Natural killer cell (primary cell): ENCODE measurements around the gene C6orf15. TPM values are rescaled to one million over a fixed set of nuclear protein-coding genes. Genes with fewer than 3 reads are reported as not detected.

ENCODE experiments used
- ATAC-seq, 3 donors: fragments of 150-1000 bp in 2 of 3; fragments of 200-7000 bp in 1 of 3; cut with Tn5 transposase; 1 replicate in 1 of 3; 2 replicates in 2 of 3; pipeline ENCODE4 v1.10.0; 2021; ENCODE audit warnings: mild to moderate bottlenecking in 2 of 3, moderate library complexity in 2 of 3
- DNase-seq, 2 donors: peaks; one replicate each; pipeline versions ENCODE4 v3.0.0 to v3.0.0-alpha.2; 2013 to 2021; ENCODE audit warnings: mixed read lengths in 1 of 2
- H3K27ac ChIP-seq: one replicate; pipeline ENCODE4 v1.5.1; 2013; ENCODE audit warnings: mild to moderate bottlenecking, low read length
- H3K27me3 ChIP-seq: one replicate; pipeline ENCODE4 v1.6.1; 2013; ENCODE audit warnings: low read length; ENCODE audit not compliant: control insufficient read depth, insufficient read depth
- H3K36me3 ChIP-seq: one replicate; pipeline ENCODE4 v1.6.1; 2013; ENCODE audit warnings: low read length; ENCODE audit not compliant: control insufficient read depth, insufficient read depth
- H3K4me1 ChIP-seq: one replicate; pipeline ENCODE4 v1.6.1; 2013; ENCODE audit warnings: low read length; ENCODE audit not compliant: control insufficient read depth, insufficient read depth
- H3K4me3 ChIP-seq: one replicate; pipeline ENCODE4 v1.5.1; 2013; ENCODE audit warnings: low read length
- H3K9me3 ChIP-seq: one replicate; pipeline ENCODE4 v1.6.1; 2013; ENCODE audit warnings: low read length; ENCODE audit not compliant: control insufficient read depth, insufficient read depth
- H3K27ac Mint-ChIP-seq, 2 donors: one replicate each; pipeline ENCODE4 v1.8.0; 2022; ENCODE audit warnings: mild to moderate bottlenecking in 2 of 2, mixed read lengths in 2 of 2, moderate library complexity in 1 of 2
- H3K27me3 Mint-ChIP-seq, 2 donors: one replicate each; pipeline ENCODE4 v1.8.0; 2022; ENCODE audit warnings: low read depth in 2 of 2, mixed read lengths in 2 of 2
- H3K36me3 Mint-ChIP-seq: one replicate; pipeline ENCODE4 v1.8.0; 2022; ENCODE audit warnings: mixed read lengths
- H3K4me1 Mint-ChIP-seq, 2 donors: one replicate each; pipeline ENCODE4 v1.8.0; 2022; ENCODE audit warnings: mixed read lengths in 2 of 2
- H3K4me3 Mint-ChIP-seq: one replicate; pipeline ENCODE4 v1.8.0; 2022; ENCODE audit warnings: mild to moderate bottlenecking, moderate library complexity, mixed read lengths
- H3K9me3 Mint-ChIP-seq, 2 donors: one replicate each; pipeline ENCODE4 v1.8.0; 2022; ENCODE audit warnings: mixed read lengths in 2 of 2
- WGBS: methylation state at CpG from one replicate; pipeline ENCODE4 v1.1.7; 2013; ENCODE audit warnings: missing lambda C conversion rate; ENCODE audit not compliant: insufficient coverage; 5-methylcytosine and 5-hydroxymethylcytosine counted together
- intact Hi-C: fragments of 100-400 bp; cut with micrococcal nuclease; formaldehyde crosslinking; loops from one replicate; pipeline ENCODE4 v1.14.2; 2022
- total RNA-seq, 4 donors: library from RNA; stranded (reverse); fragments of 120-200 nt in 1 of 4; gene quantifications; one replicate each; pipeline versions ENCODE4 v1.2.3 to v1.2.4, GENCODE V29; 2013 to 2022
- TF ChIP-seq, protein P1 (sequence below): fragments of 200-600 bp; IDR thresholded peaks from one replicate; pipeline ENCODE4 v1.8.0; 2022; ENCODE audit warnings: antibody characterized with exemption

The C6orf15 gene
- total RNA-seq, 3 donors from 2014 or later (not counting 1 experiment from before 2014, with no cell fraction given) = not detected

DNA sequence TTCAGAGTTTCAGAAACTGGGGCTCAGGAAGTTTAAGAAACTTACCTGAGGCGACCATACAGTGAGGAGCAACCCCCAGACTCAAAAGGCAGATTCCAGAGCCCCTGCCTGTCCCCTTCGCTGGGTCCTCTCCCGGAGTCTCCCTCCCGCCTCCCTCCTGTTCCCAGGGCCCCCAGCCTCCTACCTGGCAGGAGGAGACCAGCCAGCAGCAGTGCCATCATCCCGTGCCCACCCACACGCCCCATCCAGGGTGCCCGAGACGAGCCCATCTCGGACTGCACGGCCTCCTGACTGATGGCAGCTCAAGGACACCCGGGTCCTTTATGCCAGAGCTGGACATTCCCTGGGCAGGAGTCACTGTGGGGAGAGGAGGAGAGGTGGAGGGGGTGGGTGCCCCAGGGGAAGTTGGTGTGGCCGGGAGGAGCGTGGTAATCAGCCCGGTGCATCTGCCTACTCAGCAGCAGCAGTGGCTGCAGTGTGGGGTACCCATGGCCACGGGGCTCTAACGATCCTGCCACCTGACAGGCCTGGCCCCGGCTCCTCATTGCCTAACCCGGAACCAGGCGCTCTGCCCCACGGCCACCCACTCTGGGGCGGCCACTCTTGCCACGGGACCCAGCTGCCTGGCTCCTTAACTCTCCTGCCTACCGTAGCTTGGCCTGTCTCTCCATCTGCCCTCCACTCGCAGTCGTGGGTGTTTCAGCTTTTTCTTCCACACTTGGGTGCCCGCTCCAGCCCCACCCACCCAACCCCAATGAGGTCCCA is 8.0 kb upstream of the C6orf15 start, which contains the start of gene CDSN:
Gene CDSN, minus strand, starts transcription at position 296 of the 765 bp plus-strand sequence. Its CDS starts 27 bp downstream, at position 269.
- Mint-ChIP-seq H3K4me1 (no peaks in the 10 kb centered on the region), H3K4me3 (no peak within 1 kb of the TSS), H3K9me3 (no peaks in the 10 kb centered on the region), H3K27ac (no peak within 1 kb of the TSS), H3K27me3 (peaks cover 16 to 22% of the 10 kb centered on the region in 2 donors), H3K36me3 (no peaks in the 10 kb centered on the region)
- Histone ChIP-seq H3K27me3 (no peaks in the 10 kb centered on the region), H3K9me3 (no peaks in the 10 kb centered on the region), H3K4me1 (no peaks in the 10 kb centered on the region), H3K36me3 (no peaks in the 10 kb centered on the region), H3K27ac (no peak within 1 kb of the TSS), H3K4me3 (no peak within 1 kb of the TSS)
- TF ChIP-seq, protein P1, sequence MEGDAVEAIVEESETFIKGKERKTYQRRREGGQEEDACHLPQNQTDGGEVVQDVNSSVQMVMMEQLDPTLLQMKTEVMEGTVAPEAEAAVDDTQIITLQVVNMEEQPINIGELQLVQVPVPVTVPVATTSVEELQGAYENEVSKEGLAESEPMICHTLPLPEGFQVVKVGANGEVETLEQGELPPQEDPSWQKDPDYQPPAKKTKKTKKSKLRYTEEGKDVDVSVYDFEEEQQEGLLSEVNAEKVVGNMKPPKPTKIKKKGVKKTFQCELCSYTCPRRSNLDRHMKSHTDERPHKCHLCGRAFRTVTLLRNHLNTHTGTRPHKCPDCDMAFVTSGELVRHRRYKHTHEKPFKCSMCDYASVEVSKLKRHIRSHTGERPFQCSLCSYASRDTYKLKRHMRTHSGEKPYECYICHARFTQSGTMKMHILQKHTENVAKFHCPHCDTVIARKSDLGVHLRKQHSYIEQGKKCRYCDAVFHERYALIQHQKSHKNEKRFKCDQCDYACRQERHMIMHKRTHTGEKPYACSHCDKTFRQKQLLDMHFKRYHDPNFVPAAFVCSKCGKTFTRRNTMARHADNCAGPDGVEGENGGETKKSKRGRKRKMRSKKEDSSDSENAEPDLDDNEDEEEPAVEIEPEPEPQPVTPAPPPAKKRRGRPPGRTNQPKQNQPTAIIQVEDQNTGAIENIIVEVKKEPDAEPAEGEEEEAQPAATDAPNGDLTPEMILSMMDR = no peak
- WGBS = 70% methylated on average over 26 of the region's 26 CpGs
- DNase-seq (no peak), ATAC-seq (no peak)
- intact Hi-C loops = no loop called here

DNA sequence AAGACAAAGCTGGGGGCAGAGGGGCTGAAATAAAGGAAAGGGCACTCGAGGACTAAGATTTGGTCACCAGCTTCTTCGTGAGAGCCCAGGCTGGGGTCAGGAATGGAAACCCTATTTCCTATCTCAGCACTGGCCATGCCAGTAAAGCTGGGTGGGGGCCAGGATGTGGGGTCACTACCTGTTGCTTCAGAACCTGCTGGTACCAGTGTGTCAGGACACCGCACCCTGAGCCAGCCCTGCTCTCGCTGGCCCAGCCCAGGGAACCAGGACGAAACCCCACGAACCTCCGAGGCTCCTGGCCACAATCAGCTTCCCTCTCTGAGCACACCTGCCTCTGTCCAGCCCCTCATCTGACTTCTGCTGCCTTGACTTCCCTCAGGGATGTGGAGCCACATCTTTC is 5.8 kb upstream of the C6orf15 start:
- no peaks in the 10 kb centered on the region for H3K4me1 ChIP-seq
- TF ChIP-seq, protein P1 = no peak
- no peak overlapping the region for H3K4me3 ChIP-seq
- ATAC-seq (no peak), DNase-seq (no peak)
- no peak overlapping the region for H3K27ac ChIP-seq
- no peaks in the 10 kb centered on the region for H3K36me3 Mint-ChIP-seq
- no peak overlapping the region for H3K27ac Mint-ChIP-seq
- 71% methylated on average over 7 of the region's 7 CpGs for WGBS
- intact Hi-C loops = no loop called here
- H3K36me3 ChIP-seq = no peaks in the 10 kb centered on the region
- H3K27me3 ChIP-seq = no peaks in the 10 kb centered on the region
- peaks cover 21 to 27% of the 10 kb centered on the region in 2 donors for H3K27me3 Mint-ChIP-seq
- H3K9me3 ChIP-seq = no peaks in the 10 kb centered on the region
- H3K4me1 Mint-ChIP-seq = no peaks in the 10 kb centered on the region
- H3K4me3 Mint-ChIP-seq = no peak overlapping the region
- H3K9me3 Mint-ChIP-seq = no peaks in the 10 kb centered on the region

DNA sequence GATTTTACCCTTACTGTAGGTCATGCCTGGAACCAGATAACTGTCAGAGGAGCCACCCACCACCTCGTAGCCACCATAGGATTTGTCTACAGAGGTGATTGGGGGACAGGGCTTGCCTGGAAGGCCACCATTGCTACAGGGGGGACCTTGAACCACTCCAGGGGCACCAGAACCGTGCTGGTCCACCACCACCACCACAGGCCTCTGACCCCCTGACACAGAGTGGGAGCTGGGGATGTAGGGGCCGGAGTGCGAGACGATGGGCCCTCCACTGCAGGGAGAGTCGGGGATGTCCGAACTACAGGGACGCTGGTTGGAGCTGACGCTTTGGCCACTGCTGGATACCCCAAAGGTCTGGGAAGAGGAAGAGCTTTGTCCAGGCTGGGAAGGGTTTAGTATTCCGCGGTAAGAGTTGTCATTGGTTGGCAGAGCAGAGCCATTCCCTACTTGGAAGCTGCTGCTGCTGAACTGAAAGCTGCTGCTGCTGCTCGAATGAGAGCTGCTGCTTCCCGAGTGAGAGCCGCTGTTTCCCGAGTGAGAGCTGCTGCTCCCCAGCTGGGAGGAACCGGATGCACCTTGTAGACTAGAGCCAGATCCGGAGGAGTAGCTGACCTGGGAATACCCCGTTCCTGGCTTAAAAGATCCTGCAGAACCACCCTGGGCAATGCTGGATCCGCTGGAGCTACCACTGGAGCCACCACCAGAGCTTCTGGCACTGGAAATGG is 4.4 kb upstream of the C6orf15 start:
- Histone ChIP-seq H3K4me3 (no peak overlapping the region), H3K4me1 (no peaks in the 10 kb centered on the region), H3K9me3 (no peaks in the 10 kb centered on the region), H3K27ac (no peak overlapping the region), H3K36me3 (no peaks in the 10 kb centered on the region), H3K27me3 (no peaks in the 10 kb centered on the region)
- TF ChIP-seq, protein P1 = no peak
- H3K9me3 Mint-ChIP-seq = no peaks in the 10 kb centered on the region
- no peaks in the 10 kb centered on the region for H3K4me1 Mint-ChIP-seq
- 93% methylated on average over 18 of the region's 19 CpGs for WGBS
- H3K27me3 Mint-ChIP-seq = peaks cover 22 to 34% of the 10 kb centered on the region in 2 donors
- DNase-seq (no peak), ATAC-seq (no peak)
- no peak overlapping the region for H3K4me3 Mint-ChIP-seq
- H3K36me3 Mint-ChIP-seq = no peaks in the 10 kb centered on the region
- intact Hi-C loops = no loop called here
- no peak overlapping the region for H3K27ac Mint-ChIP-seq
